Loucy (cell line): ENCODE data around the gene PTHLH.

Experiments used
- H2AFZ ChIP-seq: fragments of 200-600 bp; sonication (generic); 2 replicates; pipeline ENCODE4 v1.6.0; 2016; ENCODE audit warnings: antibody characterized with exemption, mild to moderate bottlenecking, low read length, moderate library complexity
- H3F3A ChIP-seq: fragments of 200-600 bp; 2 replicates; pipeline ENCODE4 v1.6.0; 2016; ENCODE audit warnings: antibody characterized with exemption, low read depth, mild to moderate bottlenecking
- H3K27me3 ChIP-seq: fragments of 200-600 bp; sonication (generic); 2 replicates; pipeline ENCODE4 v1.6.1; 2014; ENCODE audit warnings: low read length, mild to moderate bottlenecking; ENCODE audit not compliant: insufficient read depth, poor library complexity, severe bottlenecking
- H3K36me3 ChIP-seq: fragments of 200-600 bp; sonication (generic); 2 replicates; pipeline ENCODE4 v1.6.1; 2016; ENCODE audit warnings: low read length; ENCODE audit not compliant: insufficient read depth
- H3K4me1 ChIP-seq: fragments of 200-600 bp; sonication (generic); 2 replicates; pipeline ENCODE4 v1.5.1; 2014; ENCODE audit warnings: low read length, mild to moderate bottlenecking; ENCODE audit not compliant: insufficient read depth, poor library complexity, severe bottlenecking
- H3K4me2 ChIP-seq: fragments of 200-600 bp; sonication (generic); 2 replicates; pipeline ENCODE4 v1.6.0; 2014; ENCODE audit warnings: antibody characterized with exemption, low read length, low read depth, mild to moderate bottlenecking; ENCODE audit not compliant: poor library complexity, severe bottlenecking
- H3K4me3 ChIP-seq: fragments of 200-600 bp; sonication (generic); 2 replicates; pipeline ENCODE4 v1.5.1; 2014; ENCODE audit warnings: low read length, mild to moderate bottlenecking, mixed read lengths; ENCODE audit not compliant: poor library complexity, severe bottlenecking
- H3K79me2 ChIP-seq: fragments of 200-600 bp; sonication (generic); 2 replicates; pipeline ENCODE4 v1.6.1; 2014; ENCODE audit warnings: low read length; ENCODE audit not compliant: insufficient read depth
- H3K9ac ChIP-seq: fragments of 200-600 bp; sonication (generic); 2 replicates; pipeline ENCODE4 v1.6.0; 2014; ENCODE audit warnings: mild to moderate bottlenecking, low read depth, low read length, moderate library complexity; ENCODE audit not compliant: poor library complexity, severe bottlenecking
- H3K9me2 ChIP-seq: fragments of 200-600 bp; sonication (generic); replicated peaks from 2 replicates; pipeline ENCODE4 v1.6.1; 2016; ENCODE audit warnings: low read depth, low read length, mixed read lengths
- H3K9me3 ChIP-seq: fragments of 200-600 bp; sonication (generic); 2 replicates; pipeline ENCODE4 v1.6.1; 2014; ENCODE audit warnings: mild to moderate bottlenecking, antibody characterized with exemption, low read length, low read depth; ENCODE audit not compliant: insufficient read depth
- H4K20me1 ChIP-seq: fragments of 200-600 bp; sonication (generic); 2 replicates; pipeline ENCODE4 v1.6.0; 2014; ENCODE audit warnings: antibody characterized with exemption, low read length, mild to moderate bottlenecking; ENCODE audit not compliant: insufficient read depth, poor library complexity, severe bottlenecking
- CTCF ChIP-seq: fragments of 200-600 bp; sonication (generic); conservative IDR thresholded peaks from 2 replicates; pipeline ENCODE4 v1.5.1; 2014; ENCODE audit warnings: mild to moderate bottlenecking, antibody characterized with exemption, low read length
- EZH2phosphoT487 ChIP-seq: fragments of 200-600 bp; IDR thresholded peaks from 2 replicates; pipeline ENCODE4 v1.6.1; 2018; ENCODE audit warnings: antibody characterized with exemption, mild to moderate bottlenecking, moderate library complexity, borderline replicate concordance

The PTHLH gene

GRCh38 chr12:27965966-27966365 is 6.6 kb downstream of the PTHLH start:
- H3K4me1 ChIP-seq, result no peaks in the 10 kb centered on the region
- no peak for TF ChIP-seq CTCF
- no peaks in the 10 kb centered on the region for H3K27me3 ChIP-seq
- no peaks in the 10 kb centered on the region for H3K36me3 ChIP-seq
- no peak overlapping the region for H3K4me2 ChIP-seq
- H3K9ac ChIP-seq, result no peak overlapping the region
- no peak overlapping the region for H2AFZ ChIP-seq
- H3K4me3 ChIP-seq, result no peak overlapping the region
- no peaks in the 10 kb centered on the region for H3K79me2 ChIP-seq
- H3K9me2 ChIP-seq, result no peaks in the 10 kb centered on the region
- H3F3A ChIP-seq, result no peaks in the 10 kb centered on the region
- H3K9me3 ChIP-seq, result no peaks in the 10 kb centered on the region
- H4K20me1 ChIP-seq, result no peaks in the 10 kb centered on the region

GRCh38 chr12:27965411-27965810 is 7.1 kb downstream of the PTHLH start:
- no peaks in the 10 kb centered on the region for H3K4me1 ChIP-seq
- no peaks in the 10 kb centered on the region for H3K9me3 ChIP-seq
- no peak overlapping the region for H3K4me3 ChIP-seq
- no peak overlapping the region for H3K4me2 ChIP-seq
- H3K9ac ChIP-seq, result no peak overlapping the region
- no peaks in the 10 kb centered on the region for H3K36me3 ChIP-seq
- H3K9me2 ChIP-seq, result no peaks in the 10 kb centered on the region
- H3K79me2 ChIP-seq, result no peaks in the 10 kb centered on the region
- H4K20me1 ChIP-seq, result no peaks in the 10 kb centered on the region
- H3F3A ChIP-seq, result no peaks in the 10 kb centered on the region
- TF ChIP-seq CTCF, result no peak
- TF ChIP-seq EZH2phosphoT487, result no peak
- H3K27me3 ChIP-seq, result no peaks in the 10 kb centered on the region
- no peak overlapping the region for H2AFZ ChIP-seq

- H3K79me2 ChIP-seq, result no peaks in the 10 kb centered on the region
- H3K4me1 ChIP-seq, result no peaks in the 10 kb centered on the region
- no peak overlapping the region for H3K4me2 ChIP-seq
- no peaks in the 10 kb centered on the region for H3K9me2 ChIP-seq
- H3K9me3 ChIP-seq, result no peaks in the 10 kb centered on the region
- H4K20me1 ChIP-seq, result no peaks in the 10 kb centered on the region
- no peak overlapping the region for H2AFZ ChIP-seq
- no peak for TF ChIP-seq EZH2phosphoT487
- no peak for TF ChIP-seq CTCF
- no peak overlapping the region for H3K9ac ChIP-seq
- no peak overlapping the region for H3K4me3 ChIP-seq
- no peaks in the 10 kb centered on the region for H3K36me3 ChIP-seq
- no peaks in the 10 kb centered on the region for H3F3A ChIP-seq
- H3K27me3 ChIP-seq, result no peaks in the 10 kb centered on the region
Observed at GRCh38 chr12:27964123-27964522, 8.4 kb downstream of the PTHLH start.
